ENCODE results near the gene CC2D1A.

Gene CC2D1A

DNA sequence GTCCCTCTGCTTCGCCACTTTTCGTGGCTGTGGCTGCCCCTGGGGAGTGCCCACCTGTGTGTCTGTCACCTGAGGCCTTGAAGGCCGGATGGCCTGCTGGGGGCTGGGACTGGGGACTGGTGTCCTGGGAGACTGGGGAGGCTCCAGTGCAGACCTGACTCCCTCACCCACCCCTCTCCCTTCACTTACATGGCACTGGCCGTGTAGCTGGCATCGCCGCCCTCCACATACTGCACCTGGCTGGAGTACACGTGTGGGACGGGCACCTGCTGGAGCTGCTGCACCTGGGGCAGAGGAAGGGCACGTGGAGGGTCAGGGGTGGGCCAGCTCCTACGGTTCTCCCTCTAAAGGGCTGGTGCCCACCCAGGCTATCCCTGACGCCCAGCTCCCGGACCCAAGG is 71.8 kb downstream of the CC2D1A start:
- Histone ChIP-seq H3K36me3 (ENCODE audit: control insufficient read depth, low read length) (peaks cover 11% of the 10 kb centered on the region; the same call in 1 of the 2 replicates), H3K9me3 (ENCODE audit: control insufficient read depth, insufficient read depth, low read length) (no peaks in the 10 kb centered on the region), H3K4me2 (ENCODE audit: low read length) (no peak overlapping the region)

DNA sequence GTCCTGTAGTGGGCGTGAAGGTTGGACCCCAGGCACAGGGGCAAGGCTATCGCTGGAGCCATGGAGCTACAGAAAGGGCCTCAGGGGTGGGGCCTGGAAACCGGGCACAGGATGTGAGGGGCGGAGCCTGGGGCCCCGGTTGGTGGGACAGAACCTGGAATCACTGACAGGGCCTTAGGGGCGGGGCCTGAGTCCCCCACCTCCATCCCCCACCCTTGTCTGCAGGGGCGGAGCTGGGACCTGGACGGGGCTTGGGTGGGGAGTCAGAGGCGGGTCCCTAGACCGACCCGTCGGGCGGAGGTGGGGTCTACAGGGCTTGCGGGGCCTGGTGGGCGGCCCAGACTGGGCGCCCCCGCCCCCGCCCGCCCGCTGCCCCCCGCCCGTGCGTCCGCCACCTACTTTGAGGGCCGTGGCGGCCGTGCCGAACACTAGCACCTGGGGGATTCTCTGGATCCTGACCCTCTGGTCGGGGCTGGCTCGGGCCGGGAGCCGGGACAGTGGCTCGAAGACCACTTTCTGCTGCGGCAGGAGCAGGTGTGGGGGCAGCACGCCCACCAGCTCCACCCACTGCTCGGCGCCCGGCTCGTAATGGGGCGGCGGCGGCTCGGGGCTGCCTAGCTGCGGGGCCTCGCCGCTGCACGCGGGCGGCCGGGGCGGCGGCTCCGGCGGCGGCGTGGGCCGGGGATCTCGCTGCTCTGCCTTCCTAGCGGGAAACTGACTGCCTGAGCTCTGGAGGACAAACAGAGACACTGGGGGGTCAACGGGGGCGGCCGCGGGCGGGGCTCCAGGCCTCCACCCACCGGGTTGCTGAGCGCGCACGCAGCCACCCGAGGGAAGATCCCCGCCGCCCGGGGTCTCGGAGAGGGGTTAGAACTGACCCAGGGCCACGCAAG is 72.6 kb downstream of the CC2D1A start:
- peaks cover 9% of the 10 kb centered on the region; the same call in 1 of the 2 replicates for H3K36me3 ChIP-seq (ENCODE audit: control insufficient read depth, low read length)
- TF ChIP-seq, protein P1, sequence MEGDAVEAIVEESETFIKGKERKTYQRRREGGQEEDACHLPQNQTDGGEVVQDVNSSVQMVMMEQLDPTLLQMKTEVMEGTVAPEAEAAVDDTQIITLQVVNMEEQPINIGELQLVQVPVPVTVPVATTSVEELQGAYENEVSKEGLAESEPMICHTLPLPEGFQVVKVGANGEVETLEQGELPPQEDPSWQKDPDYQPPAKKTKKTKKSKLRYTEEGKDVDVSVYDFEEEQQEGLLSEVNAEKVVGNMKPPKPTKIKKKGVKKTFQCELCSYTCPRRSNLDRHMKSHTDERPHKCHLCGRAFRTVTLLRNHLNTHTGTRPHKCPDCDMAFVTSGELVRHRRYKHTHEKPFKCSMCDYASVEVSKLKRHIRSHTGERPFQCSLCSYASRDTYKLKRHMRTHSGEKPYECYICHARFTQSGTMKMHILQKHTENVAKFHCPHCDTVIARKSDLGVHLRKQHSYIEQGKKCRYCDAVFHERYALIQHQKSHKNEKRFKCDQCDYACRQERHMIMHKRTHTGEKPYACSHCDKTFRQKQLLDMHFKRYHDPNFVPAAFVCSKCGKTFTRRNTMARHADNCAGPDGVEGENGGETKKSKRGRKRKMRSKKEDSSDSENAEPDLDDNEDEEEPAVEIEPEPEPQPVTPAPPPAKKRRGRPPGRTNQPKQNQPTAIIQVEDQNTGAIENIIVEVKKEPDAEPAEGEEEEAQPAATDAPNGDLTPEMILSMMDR (IDR thresholded peaks at IDR 0.05; ENCODE audit: low read depth, low read length, poor library complexity, severe bottlenecking), result no peak
- TF ChIP-seq EZH2phosphoT487 (IDR thresholded peaks at IDR 0.05; ENCODE audit: borderline replicate concordance, low read length), result no peak
- no peaks in the 10 kb centered on the region for H3K79me2 ChIP-seq (ENCODE audit: control insufficient read depth, low read length)
- H4K20me1 ChIP-seq (ENCODE audit: control insufficient read depth, insufficient read depth, low read depth, low read length), result no peaks in the 10 kb centered on the region
- no peak overlapping the region for H3K27ac ChIP-seq (ENCODE audit: low read depth, low read length)
- H3K4me2 ChIP-seq (ENCODE audit: low read length), result no peak overlapping the region
- H3K9me3 ChIP-seq (ENCODE audit: control insufficient read depth, insufficient read depth, low read length), result no peaks in the 10 kb centered on the region
- no peaks in the 10 kb centered on the region for H3K27me3 ChIP-seq (ENCODE audit: control insufficient read depth, low read length)
- H3K4me3 ChIP-seq (ENCODE audit: low read length), result no peak overlapping the region
- peaks cover 32% of the 10 kb centered on the region for H3K4me1 ChIP-seq (ENCODE audit: control insufficient read depth, low read length)
- no peaks in the 10 kb centered on the region for H3F3A ChIP-seq (ENCODE audit: control insufficient read depth, insufficient read depth)
- no peaks in the 10 kb centered on the region for H3K9me2 ChIP-seq (replicated peaks; ENCODE audit: control insufficient read depth, low read length)

More for the DNA sequence above, 71.8 kb downstream of the CC2D1A start:
- no peaks in the 10 kb centered on the region for H4K20me1 ChIP-seq (ENCODE audit: control insufficient read depth, insufficient read depth, low read depth, low read length)
- H3K79me2 ChIP-seq (ENCODE audit: control insufficient read depth, low read length), result no peaks in the 10 kb centered on the region
- TF ChIP-seq EZH2phosphoT487 (IDR thresholded peaks at IDR 0.05; ENCODE audit: borderline replicate concordance, low read length), result no peak
- TF ChIP-seq, protein P1 (IDR thresholded peaks at IDR 0.05; ENCODE audit: low read depth, low read length, poor library complexity, severe bottlenecking), result no peak
- H3K4me1 ChIP-seq (ENCODE audit: control insufficient read depth, low read length), result peaks cover 24% of the 10 kb centered on the region
- H3F3A ChIP-seq (ENCODE audit: control insufficient read depth, insufficient read depth), result no peaks in the 10 kb centered on the region
- H3K27me3 ChIP-seq (ENCODE audit: control insufficient read depth, low read length), result no peaks in the 10 kb centered on the region
- no peak overlapping the region for H3K27ac ChIP-seq (ENCODE audit: low read depth, low read length)
- no peaks in the 10 kb centered on the region for H3K9me2 ChIP-seq (replicated peaks; ENCODE audit: control insufficient read depth, low read length)
- H3K4me3 ChIP-seq (ENCODE audit: low read length), result no peak overlapping the region

DNA sequence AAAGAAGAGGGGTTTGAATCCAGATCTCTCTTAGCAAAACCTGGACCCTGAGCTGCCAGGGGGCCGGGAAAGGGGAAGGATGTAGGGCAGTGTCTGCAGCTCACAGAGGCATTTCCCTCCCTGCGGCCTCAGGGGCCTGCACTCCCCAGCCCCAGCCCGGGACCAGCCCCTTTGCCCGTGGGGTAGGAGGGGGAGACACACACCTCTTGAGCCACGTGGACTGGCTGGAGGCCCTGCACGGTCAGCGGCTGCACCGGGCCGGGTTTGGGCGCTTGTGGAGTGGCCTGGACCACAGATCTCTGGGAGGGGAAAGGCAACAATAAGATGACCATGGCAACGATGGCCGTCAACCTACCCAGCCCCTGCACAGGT is 73.2 kb downstream of the CC2D1A start:
- no peaks in the 10 kb centered on the region for H3K27me3 ChIP-seq (ENCODE audit: control insufficient read depth, low read length)
- no peaks in the 10 kb centered on the region for H3K9me2 ChIP-seq (replicated peaks; ENCODE audit: control insufficient read depth, low read length)
- peaks cover 9% of the 10 kb centered on the region; the same call in 1 of the 2 replicates for H3K36me3 ChIP-seq (ENCODE audit: control insufficient read depth, low read length)
- no peaks in the 10 kb centered on the region for H4K20me1 ChIP-seq (ENCODE audit: control insufficient read depth, insufficient read depth, low read depth, low read length)
- TF ChIP-seq EZH2phosphoT487 (IDR thresholded peaks at IDR 0.05; ENCODE audit: borderline replicate concordance, low read length), result no peak
- TF ChIP-seq, protein P1 (IDR thresholded peaks at IDR 0.05; ENCODE audit: low read depth, low read length, poor library complexity, severe bottlenecking), result no peak
- H3K4me3 ChIP-seq (ENCODE audit: low read length), result no peak overlapping the region
- no peak overlapping the region for H3K27ac ChIP-seq (ENCODE audit: low read depth, low read length)
- H3K9me3 ChIP-seq (ENCODE audit: control insufficient read depth, insufficient read depth, low read length), result no peaks in the 10 kb centered on the region
- no peaks in the 10 kb centered on the region for H3F3A ChIP-seq (ENCODE audit: control insufficient read depth, insufficient read depth)
- H3K4me2 ChIP-seq (ENCODE audit: low read length), result no peak overlapping the region
- no peaks in the 10 kb centered on the region for H3K79me2 ChIP-seq (ENCODE audit: control insufficient read depth, low read length)
- peaks cover 32% of the 10 kb centered on the region for H3K4me1 ChIP-seq (ENCODE audit: control insufficient read depth, low read length)

Data from DOHH2 (cell line).